Measurements from ENCODE around the gene WFDC1.

Gene WFDC1

GRCh38 chr16:84302111-84302954 is 7.7 kb downstream of the WFDC1 start:
- DNase-seq (ENCODE audit: low read depth) = no peak

GRCh38 chr16:84303023-84303422 is 8.3 kb downstream of the WFDC1 start:
- peak; percentile 38 for DNase-seq (ENCODE audit: low read depth)

GRCh38 chr16:84303516-84303915 is 8.8 kb downstream of the WFDC1 start:
- no peak for DNase-seq (ENCODE audit: low read depth)

- DNase-seq (ENCODE audit: low read depth) = no peak
Observed at GRCh38 chr16:84306564-84306963, 11.9 kb downstream of the WFDC1 start.

GRCh38 chr16:84307209-84307954 is 12.7 kb downstream of the WFDC1 start:
- DNase-seq (ENCODE audit: low read depth) = no peak

GRCh38 chr16:84308120-84308519 is 13.4 kb downstream of the WFDC1 start:
- DNase-seq (ENCODE audit: low read depth) = peak; percentile 17

GRCh38 chr16:84310642-84311041 is 16.0 kb downstream of the WFDC1 start:
- DNase-seq (ENCODE audit: low read depth) = no peak

GRCh38 chr16:84312783-84313382 is 18.2 kb downstream of the WFDC1 start:
- DNase-seq (ENCODE audit: low read depth) = no peak

- DNase-seq (ENCODE audit: low read depth) = no peak
Observed at GRCh38 chr16:84313921-84314320, 19.2 kb downstream of the WFDC1 start.

GRCh38 chr16:84314373-84314772 is 19.7 kb downstream of the WFDC1 start:
- no peak for DNase-seq (ENCODE audit: low read depth)

- peak; percentile 21 for DNase-seq (ENCODE audit: low read depth)
Observed at GRCh38 chr16:84314814-84315213, 20.1 kb downstream of the WFDC1 start.

- DNase-seq (ENCODE audit: low read depth) = peak; percentile 27
Observed at GRCh38 chr16:84315422-84315821, 20.7 kb downstream of the WFDC1 start.

- no peak for DNase-seq (ENCODE audit: low read depth)
Observed at GRCh38 chr16:84318091-84318975, 23.7 kb downstream of the WFDC1 start.

- no peak for DNase-seq (ENCODE audit: low read depth)
Observed at GRCh38 chr16:84319146-84319760, 24.6 kb downstream of the WFDC1 start.

GRCh38 chr16:84320511-84320910 is 25.8 kb downstream of the WFDC1 start:
- DNase-seq (ENCODE audit: low read depth) = no peak

- DNase-seq (ENCODE audit: low read depth) = no peak
Observed at GRCh38 chr16:84321932-84322331, 27.3 kb downstream of the WFDC1 start.

GRCh38 chr16:84322749-84323148 is 28.1 kb downstream of the WFDC1 start:
- no peak for DNase-seq (ENCODE audit: low read depth)

GRCh38 chr16:84323606-84324005 is 28.9 kb downstream of the WFDC1 start:
- DNase-seq (ENCODE audit: low read depth) = no peak

GRCh38 chr16:84324434-84325262 is 30.0 kb downstream of the WFDC1 start:
- DNase-seq (ENCODE audit: low read depth) = peak; percentile 13

- no peak for DNase-seq (ENCODE audit: low read depth)
Observed at GRCh38 chr16:84326545-84326944, 31.9 kb downstream of the WFDC1 start.

All from iris pigment epithelial cell (primary cell).